GM19467 (cell line): ENCODE measurements around the gene CPSF2.
"Not testable (repeated sequence)": the region's sequence is repeated elsewhere in the genome, so short reads cannot be mapped to it uniquely, and the experiment has no call there.

ENCODE experiments used
- ATAC-seq: cut with Tn5 transposase; IDR thresholded peaks from one replicate; pipeline ENCODE4 v1.9.1; 2021; ENCODE audit warnings: mild to moderate bottlenecking, moderate library complexity; ENCODE audit not compliant: unreplicated experiment

The CPSF2 gene

GRCh38 chr14:92154283-92154942, 32.6 kb downstream of the CPSF2 start:
- no peak for ATAC-seq

- no peak for ATAC-seq
Observed at GRCh38 chr14:92160619-92161018, 38.9 kb downstream of the CPSF2 start.

- ATAC-seq, result no peak
Observed at GRCh38 chr14:92161521-92161920, 39.8 kb downstream of the CPSF2 start.

GRCh38 chr14:92164958-92165357, 43.2 kb downstream of the CPSF2 start:
- no peak for ATAC-seq

GRCh38 chr14:92173668-92174067, 51.9 kb downstream of the CPSF2 start:
- ATAC-seq, result no peak

- ATAC-seq, result no peak
Observed at GRCh38 chr14:92175811-92176210, 54.0 kb downstream of the CPSF2 start.

- ATAC-seq, result no peak
Observed at GRCh38 chr14:92176476-92176875, 54.7 kb downstream of the CPSF2 start.

GRCh38 chr14:92179178-92179577, 57.4 kb downstream of the CPSF2 start:
- ATAC-seq, result not testable (repeated sequence)

GRCh38 chr14:92185559-92185958, 63.8 kb downstream of the CPSF2 start:
- no peak for ATAC-seq

GRCh38 chr14:92187616-92188015, 65.8 kb downstream of the CPSF2 start:
- ATAC-seq, result not testable (repeated sequence)

- ATAC-seq, result no peak
Observed at GRCh38 chr14:92190768-92191167, 69.0 kb downstream of the CPSF2 start.

- no peak for ATAC-seq
Observed at GRCh38 chr14:92198804-92199203, 77.0 kb downstream of the CPSF2 start.

GRCh38 chr14:92199763-92200162, 78.0 kb downstream of the CPSF2 start:
- no peak for ATAC-seq

GRCh38 chr14:92203116-92203515, 81.3 kb downstream of the CPSF2 start:
- no peak for ATAC-seq

- ATAC-seq, result no peak
Observed at GRCh38 chr14:92204792-92205191, 83.0 kb downstream of the CPSF2 start.

GRCh38 chr14:92207012-92207927, 85.5 kb downstream of the CPSF2 start:
- ATAC-seq, result no peak

GRCh38 chr14:92207928-92208265, 86.1 kb downstream of the CPSF2 start:
- no peak for ATAC-seq

- no peak for ATAC-seq
Observed at GRCh38 chr14:92209141-92209540, 87.4 kb downstream of the CPSF2 start.

GRCh38 chr14:92213125-92213524, 91.4 kb downstream of the CPSF2 start:
- ATAC-seq, result not testable (repeated sequence)

- no peak for ATAC-seq
Observed at GRCh38 chr14:92215579-92215978, 93.8 kb downstream of the CPSF2 start.

- ATAC-seq, result no peak
Observed at GRCh38 chr14:92217936-92218335, 96.2 kb downstream of the CPSF2 start.
